Measurements from ENCODE around the gene UBE2J2. TPM values are rescaled to one million over a fixed set of nuclear protein-coding genes. Genes with fewer than 3 reads are reported as not detected.

Gene UBE2J2
- total and polyA plus RNA-seq, 4 donors, result 21.0 to 30.4 (median 25.8) TPM

- H3K27ac ChIP-seq (ENCODE audit: low read depth in 1 of 2, low read length in 2 of 2), result peak overlapping the region; percentile 38 to 71
- H3K27me3 ChIP-seq (ENCODE audit: control insufficient read depth in 4 of 4, insufficient read depth in 4 of 4, low read length in 3 of 4), result no peaks in the 10 kb centered on the region
- DNase-seq (ENCODE audit: low spot score), result no peak
- no peak overlapping the region for H3K9ac ChIP-seq (ENCODE audit: low read depth in 1 of 2, low read length in 2 of 2)
- H3K4me3 ChIP-seq (ENCODE audit: low read depth in 1 of 3, low read length in 3 of 3), result no peak overlapping the region
- H3K4me1 ChIP-seq (ENCODE audit: control insufficient read depth in 4 of 4, insufficient read depth in 4 of 4, low read length in 3 of 4), result peaks cover 9 to 19% (median 16%) of the 10 kb centered on the region in 4 donors
- no peaks in the 10 kb centered on the region for H3K36me3 ChIP-seq (ENCODE audit: control insufficient read depth in 4 of 4, insufficient read depth in 3 of 4, low read depth in 1 of 4, low read length in 3 of 4)
- 80% methylated on average over 21 of the region's 21 CpGs for WGBS
- H3K9me3 ChIP-seq (ENCODE audit: control insufficient read depth in 4 of 4, low read length in 3 of 4), result no peaks in the 10 kb centered on the region
- TF ChIP-seq CTCF (IDR thresholded peaks at IDR 0.05; ENCODE audit: low read depth, low read length, missing input control) (no peak), HNF4A (conservative IDR thresholded peaks at IDR 0.05) (no peak), JUND (IDR thresholded peaks at IDR 0.05) (no peak), REST (IDR thresholded peaks at IDR 0.05) (no peak), EGR1 (IDR thresholded peaks at IDR 0.05; ENCODE audit: low read depth in 2 of 2) (no peak), HNF4G (IDR thresholded peaks at IDR 0.05) (no peak), YY1 (IDR thresholded peaks at IDR 0.05) (no peak), RAD21 (IDR thresholded peaks at IDR 0.05) (no peak)
- TF ChIP-seq, protein P1, sequence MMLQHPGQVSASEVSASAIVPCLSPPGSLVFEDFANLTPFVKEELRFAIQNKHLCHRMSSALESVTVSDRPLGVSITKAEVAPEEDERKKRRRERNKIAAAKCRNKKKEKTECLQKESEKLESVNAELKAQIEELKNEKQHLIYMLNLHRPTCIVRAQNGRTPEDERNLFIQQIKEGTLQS (IDR thresholded peaks at IDR 0.05), result no peak
Observed at GRCh38 chr1:1280782-1281481, 7.3 kb upstream of the UBE2J2 start.

DNA sequence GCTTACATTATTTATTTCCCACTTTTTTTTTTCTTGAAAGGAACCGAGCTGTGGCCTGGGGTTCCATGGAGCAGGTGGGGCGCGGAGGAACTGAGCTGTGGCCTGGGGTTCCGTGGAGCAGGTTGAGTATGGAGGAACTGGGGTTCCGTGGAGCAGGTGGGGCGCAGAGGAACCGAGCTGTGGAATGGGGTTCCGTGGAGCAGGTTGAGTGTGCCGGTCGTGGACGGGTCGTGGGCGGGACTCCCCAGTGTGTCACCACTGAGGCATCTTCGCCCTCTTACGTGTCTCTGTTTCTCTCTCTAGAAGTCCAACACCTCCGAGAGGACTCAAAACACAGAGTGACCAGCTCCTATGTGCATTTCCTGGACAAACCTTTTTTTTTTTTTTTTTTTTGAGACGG is 5.4 kb upstream of the UBE2J2 start:
- no peaks in the 10 kb centered on the region for H3K27me3 ChIP-seq (ENCODE audit: control insufficient read depth in 4 of 4, insufficient read depth in 4 of 4, low read length in 3 of 4)
- H3K4me3 ChIP-seq (ENCODE audit: low read depth in 1 of 3, low read length in 3 of 3), result no peak overlapping the region
- no peak for TF ChIP-seq EGR1 (IDR thresholded peaks at IDR 0.05; ENCODE audit: low read depth in 2 of 2)
- TF ChIP-seq, protein P2, sequence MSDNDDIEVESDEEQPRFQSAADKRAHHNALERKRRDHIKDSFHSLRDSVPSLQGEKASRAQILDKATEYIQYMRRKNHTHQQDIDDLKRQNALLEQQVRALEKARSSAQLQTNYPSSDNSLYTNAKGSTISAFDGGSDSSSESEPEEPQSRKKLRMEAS (IDR thresholded peaks at IDR 0.05), result no peak
- no peak for TF ChIP-seq RXRA (IDR thresholded peaks at IDR 0.05)
- no peak for TF ChIP-seq CTCF (IDR thresholded peaks at IDR 0.05; ENCODE audit: low read depth, low read length, missing input control)
- TF ChIP-seq YY1 (IDR thresholded peaks at IDR 0.05), result no peak
- TF ChIP-seq, protein P1 (IDR thresholded peaks at IDR 0.05), result no peak
- TF ChIP-seq TAF1 (conservative IDR thresholded peaks at IDR 0.05), result no peak
- TF ChIP-seq NR2F2 (IDR thresholded peaks at IDR 0.05), result no peak
- H3K36me3 ChIP-seq (ENCODE audit: control insufficient read depth in 4 of 4, insufficient read depth in 3 of 4, low read depth in 1 of 4, low read length in 3 of 4), result no peaks in the 10 kb centered on the region
- no peak overlapping the region for H3K9ac ChIP-seq (ENCODE audit: low read depth in 1 of 2, low read length in 2 of 2)
- no peaks in the 10 kb centered on the region for H3K9me3 ChIP-seq (ENCODE audit: control insufficient read depth in 4 of 4, low read length in 3 of 4)
- WGBS, result 97% methylated on average over 16 of the region's 17 CpGs
- H3K27ac ChIP-seq (ENCODE audit: low read depth in 1 of 2, low read length in 2 of 2), result no peak overlapping the region
- no peak for DNase-seq (ENCODE audit: low spot score)
- peaks cover 12 to 33% (median 22%) of the 10 kb centered on the region in 4 donors for H3K4me1 ChIP-seq (ENCODE audit: control insufficient read depth in 4 of 4, insufficient read depth in 4 of 4, low read length in 3 of 4)
